Stimulated activated memory B cell treated with anti-CD40 and anti-IgM and Interleukin-4, amounts not matched to agents 10 μg/mL and 1 μg/mL and 100 μg/mL, for 72 hours (primary cell): ENCODE data around the gene SPHK1.

Source experiments
- ATAC-seq: fragments of 150-1000 bp; cut with Tn5 transposase; 2 replicates; pipeline ENCODE4 v1.10.0; 2021
- H3K27ac Mint-ChIP-seq: one replicate; pipeline ENCODE4 v1.8.0; 2022; ENCODE audit warnings: mild to moderate bottlenecking, mixed read lengths
- H3K27me3 Mint-ChIP-seq: one replicate; pipeline ENCODE4 v1.8.0; 2022; ENCODE audit warnings: mixed read lengths
- H3K36me3 Mint-ChIP-seq: one replicate; pipeline ENCODE4 v1.8.0; 2022; ENCODE audit warnings: mixed read lengths
- H3K4me1 Mint-ChIP-seq: one replicate; pipeline ENCODE4 v1.8.0; 2022; ENCODE audit warnings: mixed read lengths
- H3K4me3 Mint-ChIP-seq: one replicate; pipeline ENCODE4 v1.8.0; 2022; ENCODE audit warnings: mild to moderate bottlenecking, moderate library complexity, mixed read lengths
- H3K9me3 Mint-ChIP-seq: one replicate; pipeline ENCODE4 v1.8.0; 2022; ENCODE audit warnings: mixed read lengths

The SPHK1 gene

GRCh38 chr17:76386966-76387765 lies 2.8 kb downstream of the SPHK1 start:
- peaks cover 26% of the 10 kb centered on the region for H3K4me1 Mint-ChIP-seq
- H3K9me3 Mint-ChIP-seq: no peaks in the 10 kb centered on the region
- H3K27me3 Mint-ChIP-seq: peaks cover 5% of the 10 kb centered on the region
- H3K4me3 Mint-ChIP-seq: no peak overlapping the region
- ATAC-seq: no peak
- peaks cover 24% of the 10 kb centered on the region for H3K36me3 Mint-ChIP-seq
- H3K27ac Mint-ChIP-seq: no peak overlapping the region

DNA sequence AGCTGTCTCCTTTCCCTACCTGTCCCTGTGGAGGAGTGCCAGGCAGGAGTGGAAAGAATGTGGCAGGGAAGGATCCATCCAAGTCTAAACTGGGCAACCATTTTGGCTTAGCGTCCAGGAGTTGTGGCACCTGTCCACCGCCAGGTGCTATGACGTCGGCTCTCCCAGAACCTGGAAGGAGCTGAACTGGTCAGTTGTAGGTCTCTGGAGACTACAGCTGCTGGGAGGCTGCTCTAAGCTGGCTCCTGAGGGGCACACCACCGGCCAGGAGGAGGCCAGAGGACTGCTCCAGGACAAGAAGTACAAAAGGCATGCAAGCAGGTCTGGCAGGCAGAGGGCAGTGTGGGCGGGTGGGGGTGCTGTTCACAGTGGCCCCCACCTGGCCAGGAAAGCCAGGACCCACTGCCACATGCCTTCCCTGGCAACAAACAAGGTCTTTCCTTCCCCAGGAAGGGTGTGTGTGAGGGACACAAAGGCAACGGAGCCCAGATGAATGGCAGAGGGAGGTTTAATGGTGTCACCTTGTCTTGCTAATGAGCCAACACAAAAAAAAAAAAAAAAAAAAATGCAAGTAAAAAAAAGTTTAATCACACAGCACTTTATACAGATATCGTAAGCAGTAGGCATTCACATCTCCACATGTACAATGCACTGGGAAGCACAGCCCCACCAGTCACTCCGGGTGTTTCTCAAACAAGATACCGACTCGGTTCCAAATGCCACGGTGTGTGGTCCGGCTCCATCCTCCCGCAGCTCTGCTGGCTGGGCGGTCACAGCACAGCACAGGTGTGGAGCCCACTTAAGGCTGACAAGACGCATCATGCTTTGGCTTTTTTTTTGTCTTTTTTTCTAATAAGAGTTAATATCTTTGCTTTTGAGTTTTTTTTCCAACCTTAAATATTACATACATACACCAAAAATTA lies 4.8 kb downstream of the SPHK1 start:
- peaks cover 33% of the 10 kb centered on the region for H3K36me3 Mint-ChIP-seq
- ATAC-seq: no peak
- no peak overlapping the region for H3K27ac Mint-ChIP-seq

GRCh38 chr17:76390003-76390421 lies 5.6 kb downstream of the SPHK1 start:
- Mint-ChIP-seq H3K36me3 (peaks cover 36% of the 10 kb centered on the region), H3K27ac (no peak overlapping the region), H3K4me3 (no peak overlapping the region), H3K4me1 (peaks cover 19% of the 10 kb centered on the region), H3K27me3 (no peaks in the 10 kb centered on the region), H3K9me3 (no peaks in the 10 kb centered on the region)
- no peak for ATAC-seq

More for the DNA sequence above, 4.8 kb downstream of the SPHK1 start:
- Mint-ChIP-seq H3K27me3 (no peaks in the 10 kb centered on the region), H3K4me1 (peaks cover 20% of the 10 kb centered on the region), H3K4me3 (no peak overlapping the region), H3K9me3 (no peaks in the 10 kb centered on the region)

- no peak overlapping the region for H3K27ac Mint-ChIP-seq
- H3K27me3 Mint-ChIP-seq: no peaks in the 10 kb centered on the region
- no peaks in the 10 kb centered on the region for H3K9me3 Mint-ChIP-seq
- H3K4me3 Mint-ChIP-seq: no peak overlapping the region
- H3K4me1 Mint-ChIP-seq: peaks cover 7% of the 10 kb centered on the region
- peaks cover 43% of the 10 kb centered on the region for H3K36me3 Mint-ChIP-seq
- ATAC-seq: no peak
Measured at GRCh38 chr17:76391200-76391715, 6.8 kb downstream of the SPHK1 start.

GRCh38 chr17:76394166-76394565 lies 9.8 kb downstream of the SPHK1 start:
- Mint-ChIP-seq H3K27me3 (no peaks in the 10 kb centered on the region), H3K27ac (no peak overlapping the region), H3K36me3 (peaks cover 60% of the 10 kb centered on the region), H3K4me1 (peaks cover 7% of the 10 kb centered on the region), H3K4me3 (no peak overlapping the region), H3K9me3 (no peaks in the 10 kb centered on the region)
- ATAC-seq: no peak

- Mint-ChIP-seq H3K36me3 (peaks cover 62% of the 10 kb centered on the region), H3K4me1 (peaks cover 7% of the 10 kb centered on the region), H3K27ac (no peak overlapping the region), H3K9me3 (no peaks in the 10 kb centered on the region), H3K27me3 (no peaks in the 10 kb centered on the region), H3K4me3 (no peak overlapping the region)
- no peak for ATAC-seq
Measured at GRCh38 chr17:76395980-76396379, 11.6 kb downstream of the SPHK1 start.

DNA sequence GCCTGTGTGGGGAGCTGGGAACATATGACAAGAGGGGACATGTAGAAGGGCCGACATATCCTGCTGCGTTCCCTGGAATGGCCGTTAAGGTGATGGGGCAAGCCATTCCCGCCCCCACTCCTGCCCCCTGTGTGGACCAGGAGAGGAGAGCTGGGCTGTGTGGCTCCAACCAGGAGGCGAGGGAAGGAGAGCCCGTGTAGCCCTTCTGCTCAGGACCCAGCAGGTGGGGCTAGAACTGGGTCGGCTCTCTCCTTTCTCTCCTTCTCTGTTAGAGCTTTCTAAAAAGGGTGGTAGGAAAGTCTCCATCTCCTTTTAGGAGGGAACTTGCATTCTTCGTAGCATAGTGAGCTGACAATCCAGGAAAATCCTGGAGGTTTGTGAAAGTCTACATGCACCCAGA lies 12.8 kb downstream of the SPHK1 start:
- H3K4me3 Mint-ChIP-seq: no peak overlapping the region
- no peak overlapping the region for H3K27ac Mint-ChIP-seq
- H3K4me1 Mint-ChIP-seq: peaks cover 7% of the 10 kb centered on the region
- no peaks in the 10 kb centered on the region for H3K27me3 Mint-ChIP-seq
- peaks cover 67% of the 10 kb centered on the region for H3K36me3 Mint-ChIP-seq
- ATAC-seq: no peak
- no peaks in the 10 kb centered on the region for H3K9me3 Mint-ChIP-seq

- H3K9me3 Mint-ChIP-seq: no peaks in the 10 kb centered on the region
- H3K4me3 Mint-ChIP-seq: no peak overlapping the region
- H3K27me3 Mint-ChIP-seq: no peaks in the 10 kb centered on the region
- no peak overlapping the region for H3K27ac Mint-ChIP-seq
- H3K36me3 Mint-ChIP-seq: peaks cover 74% of the 10 kb centered on the region
- H3K4me1 Mint-ChIP-seq: peaks cover 7% of the 10 kb centered on the region
- ATAC-seq: peak; percentile 78
Measured at GRCh38 chr17:76397687-76398522, 13.5 kb downstream of the SPHK1 start.

GRCh38 chr17:76398523-76399174 lies 14.2 kb downstream of the SPHK1 start:
- no peak overlapping the region for H3K27ac Mint-ChIP-seq
- peaks cover 76% of the 10 kb centered on the region for H3K36me3 Mint-ChIP-seq
- ATAC-seq: no peak

GRCh38 chr17:76399175-76400172 lies 15.1 kb downstream of the SPHK1 start:
- no peak overlapping the region for H3K4me3 Mint-ChIP-seq
- peaks cover 76% of the 10 kb centered on the region for H3K36me3 Mint-ChIP-seq
- peaks cover 13% of the 10 kb centered on the region for H3K4me1 Mint-ChIP-seq
- H3K9me3 Mint-ChIP-seq: no peaks in the 10 kb centered on the region
- no peak overlapping the region for H3K27ac Mint-ChIP-seq
- H3K27me3 Mint-ChIP-seq: no peaks in the 10 kb centered on the region
- no peak for ATAC-seq

More at GRCh38 chr17:76398523-76399174, 14.2 kb downstream of the SPHK1 start:
- no peak overlapping the region for H3K4me3 Mint-ChIP-seq
- peaks cover 7% of the 10 kb centered on the region for H3K4me1 Mint-ChIP-seq
- H3K9me3 Mint-ChIP-seq: no peaks in the 10 kb centered on the region
- no peaks in the 10 kb centered on the region for H3K27me3 Mint-ChIP-seq

DNA sequence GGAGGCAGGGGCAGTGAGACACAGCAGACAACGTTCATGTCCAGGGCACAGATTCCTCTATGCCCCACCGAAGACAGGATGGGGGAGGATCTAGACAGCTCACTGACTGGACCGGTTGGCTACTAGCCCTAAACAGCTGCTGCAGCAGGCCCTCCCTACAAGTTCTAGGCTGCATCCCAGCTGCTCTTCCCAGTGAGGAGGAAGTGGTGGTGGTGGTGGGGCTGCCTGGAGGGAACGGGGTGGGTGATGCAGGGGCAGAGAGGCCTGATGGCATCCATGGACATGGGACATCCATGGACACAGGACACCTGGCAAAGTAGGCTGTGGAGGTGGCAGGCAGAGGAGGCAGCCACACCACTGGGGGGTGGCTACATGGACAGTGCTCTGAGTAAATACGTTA lies 18.3 kb downstream of the SPHK1 start:
- H3K4me1 Mint-ChIP-seq: peaks cover 43% of the 10 kb centered on the region
- peaks cover 66% of the 10 kb centered on the region for H3K36me3 Mint-ChIP-seq
- H3K27me3 Mint-ChIP-seq: no peaks in the 10 kb centered on the region
- no peak for ATAC-seq
- H3K27ac Mint-ChIP-seq: no peak overlapping the region
- no peaks in the 10 kb centered on the region for H3K9me3 Mint-ChIP-seq
- no peak overlapping the region for H3K4me3 Mint-ChIP-seq

- no peak overlapping the region for H3K4me3 Mint-ChIP-seq
- peaks cover 51% of the 10 kb centered on the region for H3K4me1 Mint-ChIP-seq
- ATAC-seq: no peak
- H3K36me3 Mint-ChIP-seq: peaks cover 53% of the 10 kb centered on the region
- H3K27ac Mint-ChIP-seq: no peak overlapping the region
- no peaks in the 10 kb centered on the region for H3K27me3 Mint-ChIP-seq
- no peaks in the 10 kb centered on the region for H3K9me3 Mint-ChIP-seq
Measured at GRCh38 chr17:76404256-76404655, 19.8 kb downstream of the SPHK1 start.

DNA sequence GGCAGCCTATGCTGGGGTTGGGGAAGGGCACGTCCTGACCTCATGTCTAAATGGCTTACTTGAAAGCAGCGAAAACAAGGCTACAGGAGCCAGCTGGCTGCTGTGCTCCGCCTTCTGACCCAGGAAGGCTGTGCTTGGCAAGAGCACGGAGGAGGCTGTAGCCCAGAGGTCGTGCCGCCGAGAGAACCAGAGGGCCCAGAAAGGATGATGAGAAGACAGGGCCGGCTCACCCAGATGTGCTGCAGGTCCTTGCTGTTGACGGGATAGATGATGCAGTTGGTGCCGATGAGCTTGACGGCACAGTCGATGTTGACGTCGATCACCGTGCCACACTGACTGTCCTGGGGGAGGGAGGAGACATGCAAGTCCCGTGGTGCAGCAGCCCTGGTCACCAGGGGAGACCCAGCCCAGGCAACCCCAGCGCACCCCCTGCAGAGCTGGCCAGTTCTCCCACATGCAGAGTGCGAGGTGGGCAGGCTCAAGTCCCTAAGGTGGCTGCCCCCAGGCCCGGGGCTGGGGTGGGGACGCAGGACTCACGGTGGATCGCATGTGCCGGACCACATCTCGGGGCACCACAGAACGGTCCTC lies 20.7 kb downstream of the SPHK1 start:
- Mint-ChIP-seq H3K36me3 (peaks cover 52% of the 10 kb centered on the region), H3K27ac (no peak overlapping the region), H3K4me3 (no peak overlapping the region), H3K4me1 (peaks cover 51% of the 10 kb centered on the region), H3K9me3 (no peaks in the 10 kb centered on the region), H3K27me3 (no peaks in the 10 kb centered on the region)
- no peak for ATAC-seq
